HG02970 (cell line): Measurements from ENCODE around the gene TEX55.
"Not testable (repeated sequence)": the region's sequence is repeated elsewhere in the genome, so short reads cannot be mapped to it uniquely, and the experiment has no call there.

ENCODE experiments used
- ATAC-seq: cut with Tn5 transposase; IDR thresholded peaks from one replicate; pipeline ENCODE4 v1.9.1; 2021; ENCODE audit warnings: mild to moderate bottlenecking, moderate library complexity, moderate number of reproducible peaks; ENCODE audit not compliant: unreplicated experiment, low FRiP score

The TEX55 gene

GRCh38 chr3:119145500-119146167 lies at the start of gene TEX55:
Gene TEX55, plus strand, starts transcription at chr3:119146165. Its CDS starts 25 bp downstream, at chr3:119146190.
- no peak for ATAC-seq

DNA sequence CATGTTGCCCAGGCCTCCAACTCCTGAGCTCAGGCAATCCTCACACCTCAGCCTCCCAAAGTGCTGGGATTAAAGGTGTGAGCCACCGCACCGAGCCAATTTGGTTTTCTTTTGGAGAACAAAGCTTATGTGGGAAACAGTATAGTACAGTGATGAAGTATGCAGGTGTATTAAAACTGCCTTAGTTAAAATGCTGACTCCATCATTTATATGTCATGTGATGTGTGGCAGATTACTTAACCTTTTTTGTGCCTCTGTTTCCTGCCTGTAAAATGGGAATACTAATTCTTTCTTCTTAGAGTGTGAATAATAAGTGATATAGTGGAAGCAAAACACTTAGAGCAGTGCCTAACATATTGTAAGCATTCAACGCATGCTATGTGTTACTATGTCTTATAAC lies 48.0 kb upstream of the TEX55 start:
- ATAC-seq = no peak

- ATAC-seq = no peak
Measured at GRCh38 chr3:119098619-119099222, 47.2 kb upstream of the TEX55 start.

DNA sequence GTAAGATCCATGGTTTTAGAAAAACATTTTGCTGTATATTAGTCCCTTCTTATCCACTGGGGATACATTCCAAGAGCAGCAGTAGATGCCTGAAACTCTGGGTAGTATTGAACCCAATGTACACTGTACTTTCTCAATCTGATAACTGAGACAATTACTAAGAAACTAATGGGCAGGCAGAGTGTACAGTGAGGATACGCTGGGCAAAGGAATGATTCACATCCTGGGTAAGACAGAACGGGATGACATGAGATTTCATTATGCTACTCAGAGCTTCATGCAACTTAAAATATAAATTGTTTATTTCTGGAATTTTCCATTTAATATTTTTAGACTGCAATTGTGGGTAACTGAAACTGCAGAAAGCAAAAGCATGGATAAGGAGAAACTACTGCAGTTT lies 46.2 kb upstream of the TEX55 start:
- ATAC-seq = no peak

- no peak for ATAC-seq
Measured at GRCh38 chr3:119104031-119104430, 41.9 kb upstream of the TEX55 start.

DNA sequence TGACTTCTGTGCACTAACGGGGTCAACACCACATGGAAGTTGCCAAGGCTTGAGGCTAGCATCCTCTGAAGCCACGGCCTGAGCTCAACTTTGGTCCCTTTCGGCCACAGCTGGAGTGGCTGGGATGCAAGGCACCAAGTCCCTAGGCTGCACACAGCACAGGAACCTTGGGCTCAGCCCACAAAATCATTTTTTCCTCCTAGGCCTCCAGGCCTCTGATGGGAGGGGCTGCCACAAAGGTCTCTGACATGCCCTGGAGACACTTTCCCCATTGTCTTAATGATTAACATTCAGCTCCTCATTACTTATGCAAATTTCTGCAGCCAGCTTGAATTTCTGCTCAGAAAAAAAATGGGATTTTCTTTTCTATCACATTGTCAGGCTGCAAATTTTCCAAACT lies 27.6 kb upstream of the TEX55 start:
- not testable (repeated sequence) for ATAC-seq

GRCh38 chr3:119120480-119120879 lies 25.5 kb upstream of the TEX55 start:
- no peak for ATAC-seq

DNA sequence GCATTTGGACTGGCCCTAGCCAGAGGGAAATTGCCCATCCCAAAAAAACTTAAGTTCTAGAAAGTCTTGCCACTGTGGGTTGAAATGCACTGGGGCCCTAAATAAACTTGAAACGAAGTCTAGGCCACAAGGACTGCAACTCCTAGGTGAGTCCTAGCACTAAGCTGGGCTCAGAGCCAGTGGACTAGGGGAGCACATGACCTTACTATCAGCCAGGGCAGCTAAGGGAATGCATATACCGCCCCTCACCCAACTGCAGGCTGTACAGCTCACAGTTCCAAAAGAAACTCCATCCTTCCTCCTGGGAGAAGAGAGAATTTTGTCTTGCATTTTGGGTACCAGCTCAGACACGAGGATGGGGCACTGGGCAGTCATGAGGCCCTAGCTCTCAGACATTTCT lies 23.6 kb upstream of the TEX55 start:
- ATAC-seq = no peak

GRCh38 chr3:119125342-119125741 lies 20.6 kb upstream of the TEX55 start:
- ATAC-seq = no peak

DNA sequence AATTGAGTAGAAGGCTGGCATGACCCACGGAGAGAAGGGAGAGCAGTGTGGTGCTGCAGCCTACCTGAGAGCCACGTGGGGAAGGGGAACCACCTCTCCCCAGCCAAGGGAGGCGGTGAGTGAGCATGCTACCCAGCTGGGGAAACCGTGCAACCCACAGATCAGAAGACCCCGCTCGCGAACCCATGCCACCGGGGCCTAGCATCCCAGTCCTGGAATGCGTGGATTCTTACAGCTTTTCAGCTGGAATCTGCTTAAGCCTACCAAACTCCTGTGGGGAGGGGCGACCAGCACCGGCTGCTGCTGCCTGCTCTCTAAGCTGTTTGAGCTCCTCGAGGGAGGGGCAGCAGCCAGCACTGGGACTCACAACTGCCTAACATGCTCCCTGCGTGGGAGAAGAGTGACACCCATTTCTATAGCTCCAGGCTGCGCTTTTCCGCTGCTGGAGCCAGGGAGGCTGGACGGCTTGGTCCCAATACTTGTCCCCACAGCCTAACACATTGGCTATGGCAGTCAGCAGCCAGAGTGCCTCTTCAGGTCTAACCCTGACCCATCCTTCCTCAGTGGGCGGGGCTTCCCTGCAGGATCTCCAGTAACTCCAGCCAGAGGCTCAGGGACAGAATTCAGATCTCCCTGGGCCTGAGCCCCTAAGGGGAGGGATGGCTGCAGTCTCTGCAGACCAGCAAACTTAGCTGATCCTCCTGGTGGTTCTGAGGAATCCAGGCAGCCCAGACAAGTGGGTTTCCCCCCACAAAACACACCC lies 20.0 kb upstream of the TEX55 start:
- ATAC-seq = no peak

DNA sequence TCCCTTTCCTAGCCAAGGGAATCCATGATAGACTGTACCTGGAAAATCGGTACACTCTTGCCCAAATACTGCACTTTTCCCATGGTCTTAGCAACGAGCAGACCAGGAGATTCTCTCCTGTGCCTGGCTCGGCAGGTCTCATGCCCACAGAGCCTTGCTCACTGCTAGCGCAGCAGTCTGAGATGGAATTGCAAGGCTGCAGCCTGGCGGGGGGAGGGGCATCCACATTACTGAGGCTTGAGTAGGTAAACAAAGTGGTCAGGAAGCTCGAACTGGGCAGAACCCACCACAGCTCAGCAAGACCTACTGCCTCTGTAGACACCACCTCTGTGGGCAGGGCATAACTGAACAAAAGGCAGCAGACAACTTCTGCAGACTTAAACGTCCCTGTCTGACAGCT lies 15.7 kb upstream of the TEX55 start:
- ATAC-seq = not testable (repeated sequence)

DNA sequence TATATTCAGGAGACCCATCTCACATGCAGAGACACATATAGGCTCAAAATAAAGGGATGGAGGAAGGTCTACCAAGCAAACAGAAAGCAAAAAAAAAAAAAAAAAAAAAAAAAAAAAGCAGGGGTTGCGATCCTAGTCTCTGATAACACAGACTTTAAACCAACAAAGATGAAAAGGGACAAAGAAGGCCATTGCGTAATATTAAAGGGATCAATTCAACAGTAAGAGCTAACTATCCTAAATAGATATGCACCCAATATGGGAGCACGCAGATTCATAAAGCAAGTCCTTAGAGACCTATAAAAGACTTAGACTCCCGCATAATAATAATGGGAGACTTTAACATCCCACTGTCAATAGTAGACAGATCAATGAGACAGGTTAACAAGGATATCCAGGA lies 13.7 kb upstream of the TEX55 start:
- not testable (repeated sequence) for ATAC-seq

- not testable (repeated sequence) for ATAC-seq
Measured at GRCh38 chr3:119139360-119139759, 6.6 kb upstream of the TEX55 start.

- no peak for ATAC-seq
Measured at GRCh38 chr3:119140466-119140865, 5.5 kb upstream of the TEX55 start.

GRCh38 chr3:119145128-119145499 lies 851 bp upstream of the TEX55 start:
- no peak for ATAC-seq

DNA sequence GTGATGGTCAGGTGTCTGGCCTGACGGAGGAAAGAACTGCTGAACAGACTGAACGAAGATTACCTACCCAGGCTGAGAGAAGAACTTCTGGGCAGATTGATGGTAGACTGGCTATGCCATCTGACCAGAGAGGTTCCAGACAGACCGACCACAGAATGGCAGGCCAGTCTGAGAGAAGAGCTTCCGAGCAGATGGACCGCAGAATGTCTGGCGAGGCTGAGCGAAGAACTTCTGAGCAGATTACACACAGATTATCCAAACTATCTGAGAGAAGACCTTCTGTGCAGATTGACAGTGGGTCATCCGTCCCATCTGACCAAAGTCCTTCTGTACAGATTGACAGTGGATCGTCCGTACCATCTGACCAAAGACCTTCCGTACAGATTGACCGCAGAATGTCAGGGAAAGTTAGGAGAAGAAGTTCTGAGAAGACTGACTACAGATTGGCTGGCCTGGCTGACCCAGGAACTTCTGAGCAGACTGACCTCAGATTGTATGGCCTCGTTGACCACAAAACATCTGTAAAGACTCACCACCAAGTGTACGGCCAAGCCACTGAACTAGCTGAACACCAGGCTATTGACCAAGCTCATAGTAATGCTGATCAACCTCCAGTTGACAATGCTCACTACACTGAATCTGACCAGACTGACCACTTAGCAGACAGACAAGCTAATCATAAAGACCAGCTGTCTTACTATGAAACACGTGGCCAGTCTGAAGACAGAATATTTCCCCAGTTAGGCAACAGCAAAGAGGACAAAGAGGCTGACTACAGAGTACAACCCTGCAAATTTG lies 812 bp downstream of the TEX55 start:
- no peak for ATAC-seq

- no peak for ATAC-seq
Measured at GRCh38 chr3:119147494-119147893, 1.5 kb downstream of the TEX55 start.

- no peak for ATAC-seq
Measured at GRCh38 chr3:119148493-119149180, 2.7 kb downstream of the TEX55 start.

GRCh38 chr3:119149484-119149883 lies 3.5 kb downstream of the TEX55 start:
- ATAC-seq = no peak

DNA sequence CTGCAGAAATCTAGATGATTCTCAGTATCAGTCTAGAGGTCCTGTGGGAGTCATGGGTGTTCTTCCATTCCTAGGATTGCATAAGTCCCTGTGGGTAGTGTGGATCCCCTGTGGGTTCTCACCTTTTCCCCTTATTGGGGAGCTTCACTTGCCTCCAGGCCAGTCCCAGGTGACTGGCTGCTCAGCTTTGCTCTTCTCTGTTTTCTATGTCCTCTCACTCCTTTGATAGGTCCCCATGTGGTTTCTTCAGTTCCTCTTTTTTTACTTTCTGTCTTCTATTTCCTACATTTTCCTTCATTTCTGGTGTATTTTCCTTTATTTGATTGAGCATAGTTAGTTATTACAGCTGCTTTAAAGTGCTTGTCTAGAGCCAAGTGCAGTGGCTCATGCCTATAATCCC lies 10.9 kb downstream of the TEX55 start:
- no peak for ATAC-seq
